Esophagus squamous epithelium (tissue), 5 donors: ENCODE results near the gene LTN1. TPM values are rescaled to one million over a fixed set of nuclear protein-coding genes. Genes with fewer than 3 reads are reported as not detected.

ENCODE experiments used
- DNase-seq: peaks from one replicate; lab custom pipeline; 2025; lab: John Stamatoyannopoulos, UW
- H3K27ac ChIP-seq, 4 donors: fragments of 200-600 bp; sonication (generic); one replicate each; pipeline ENCODE4 v1.5.1; 2016 to 2019; ENCODE audit warnings: mild to moderate bottlenecking in 1 of 4
- H3K27me3 ChIP-seq, 4 donors: fragments of 200-600 bp; sonication (generic); 1 replicate in 3 of 4; 2 replicates in 1 of 4; pipeline versions ENCODE4 v1.5.1 to v1.6.0; 2017 to 2021; ENCODE audit warnings: antibody characterized with exemption in 1 of 4
- H3K36me3 ChIP-seq, 3 donors: fragments of 200-600 bp; sonication (generic); one replicate each; pipeline ENCODE4 v1.5.1; 2016 to 2019
- H3K4me1 ChIP-seq, 3 donors: fragments of 200-600 bp; sonication (generic); one replicate each; pipeline ENCODE4 v1.5.1; 2017 to 2019
- H3K4me3 ChIP-seq, 4 donors: fragments of 200-600 bp; sonication (generic); 1 replicate in 3 of 4; 2 replicates in 1 of 4; pipeline ENCODE4 v1.5.1; 2016 to 2019; ENCODE audit warnings: mild to moderate bottlenecking in 2 of 4, moderate library complexity in 1 of 4
- H3K9me3 ChIP-seq, 3 donors: fragments of 200-600 bp; sonication (generic); one replicate each; pipeline ENCODE4 v1.5.1; 2016 to 2019
- CTCF ChIP-seq, 6 experiments: fragments of 450-650 bp in 4 of 6; fragments of 200-600 bp in 2 of 6; sonication (generic) in 2 of 6; IDR thresholded peaks; one replicate each; pipeline ENCODE4 v1.5.1; 2016 to 2019; ENCODE audit warnings: antibody characterized with exemption in 6 of 6, mild to moderate bottlenecking in 4 of 6, moderate library complexity in 4 of 6
- POLR2A ChIP-seq, 4 donors: fragments of 450-650 bp; IDR thresholded peaks; one replicate each; pipeline ENCODE4 v1.6.1; 2017; ENCODE audit warnings: antibody characterized with exemption in 4 of 4, mild to moderate bottlenecking in 4 of 4, moderate library complexity in 3 of 4
- WGBS, 2 donors: methylation state at CpG; one replicate each; pipeline ENCODE4 v1.1.5; 2018; 5-methylcytosine and 5-hydroxymethylcytosine counted together
- intact Hi-C: fragments of 100-400 bp; cut with DNase I; formaldehyde crosslinking; loops from one replicate; pipeline ENCODE4 v1.15.0; 2022
- total RNA-seq, 4 donors: library from RNA; depleted of rRNA; stranded (reverse); fragments of >200 nt; gene quantifications; one replicate each; pipeline ENCODE4 v1.1.0, GENCODE V29; 2016
- donor health status: DM: yes; HTN: yes; CAD: no.

Gene LTN1
- total RNA-seq, 4 donors from 2014 or later = 10.3 to 24.9 (median 22.2) TPM

- 91 to 100% methylated on average over 5 to 6 of the region's 6 CpGs for WGBS, 2 donors
- no peak for DNase-seq
- Histone ChIP-seq H3K4me1 (no peaks in the 10 kb centered on the region), H3K27me3 (no peaks in the 10 kb centered on the region), H3K9me3 (no peaks in the 10 kb centered on the region), H3K27ac (no peak overlapping the region), H3K36me3 (peaks cover 3 to 100% (median 20%) of the 10 kb centered on the region in 3 donors), H3K4me3 (no peak overlapping the region)
- TF ChIP-seq POLR2A (IDR thresholded peaks at IDR 0.05) (no peak), CTCF (IDR thresholded peaks at IDR 0.05) (no peak)
- intact Hi-C loops = no loop called here
These were observed 20.3 kb downstream of the LTN1 start for GRCh38 chr21:28972398-28972797.

- Histone ChIP-seq H3K27ac (no peak overlapping the region), H3K9me3 (no peaks in the 10 kb centered on the region), H3K4me3 (no peak overlapping the region), H3K36me3 (peaks cover 3 to 100% (median 28%) of the 10 kb centered on the region in 3 donors), H3K4me1 (no peaks in the 10 kb centered on the region), H3K27me3 (no peaks in the 10 kb centered on the region)
- 91 to 94% methylated on average over 2 of the region's 2 CpGs for WGBS, 2 donors
- intact Hi-C loops = no loop called here
- TF ChIP-seq CTCF (IDR thresholded peaks at IDR 0.05) (no peak), POLR2A (IDR thresholded peaks at IDR 0.05) (no peak)
- no peak for DNase-seq
These were observed 21.5 kb downstream of the LTN1 start for GRCh38 chr21:28971171-28971570.

GRCh38 chr21:28963831-28964230 is 28.8 kb downstream of the LTN1 start:
- H3K9me3 ChIP-seq = no peaks in the 10 kb centered on the region
- TF ChIP-seq POLR2A (IDR thresholded peaks at IDR 0.05) = no peak
- no peak for TF ChIP-seq CTCF (IDR thresholded peaks at IDR 0.05)
- no peaks in the 10 kb centered on the region for H3K27me3 ChIP-seq
- WGBS, 2 donors = 89 to 100% methylated on average over 1 of the region's 1 CpG
- DNase-seq = no peak
- intact Hi-C loops = no loop called here
- H3K4me1 ChIP-seq = peaks cover 0 to 17% (median 0%) of the 10 kb centered on the region in 3 donors
- peaks cover 4 to 85% (median 19%) of the 10 kb centered on the region in 3 donors for H3K36me3 ChIP-seq
- H3K27ac ChIP-seq = no peak overlapping the region
- H3K4me3 ChIP-seq = no peak overlapping the region

- H3K27me3 ChIP-seq = no peaks in the 10 kb centered on the region
- intact Hi-C loops = no loop called here
- no peak overlapping the region for H3K27ac ChIP-seq
- DNase-seq = no peak
- WGBS, 2 donors = 78 to 89% methylated on average over 2 of the region's 2 CpGs
- TF ChIP-seq POLR2A (IDR thresholded peaks at IDR 0.05) (no peak), CTCF (IDR thresholded peaks at IDR 0.05) (no peak)
- peaks cover 0 to 17% (median 0%) of the 10 kb centered on the region in 3 donors for H3K4me1 ChIP-seq
- H3K9me3 ChIP-seq = no peaks in the 10 kb centered on the region
- peaks cover 4 to 85% (median 22%) of the 10 kb centered on the region in 3 donors for H3K36me3 ChIP-seq
- no peak overlapping the region for H3K4me3 ChIP-seq
These were observed 30.2 kb downstream of the LTN1 start for GRCh38 chr21:28962465-28962864.

- TF ChIP-seq CTCF (IDR thresholded peaks at IDR 0.05) (no peak), POLR2A (IDR thresholded peaks at IDR 0.05) (no peak)
- H3K9me3 ChIP-seq = no peaks in the 10 kb centered on the region
- no peak overlapping the region for H3K4me3 ChIP-seq
- H3K27ac ChIP-seq = no peak overlapping the region
- no peak for DNase-seq
- peaks cover 0 to 17% (median 0%) of the 10 kb centered on the region in 3 donors for H3K4me1 ChIP-seq
- WGBS, 2 donors = 46 to 55% methylated on average over 3 of the region's 3 CpGs
- intact Hi-C loops = no loop called here
- peaks cover 4 to 85% (median 18%) of the 10 kb centered on the region in 3 donors for H3K36me3 ChIP-seq
- no peaks in the 10 kb centered on the region for H3K27me3 ChIP-seq
These were observed 30.8 kb downstream of the LTN1 start for GRCh38 chr21:28961927-28962326.
